ENCODE data around the gene OSBPL8. TPM values are rescaled to one million over a fixed set of nuclear protein-coding genes. Genes with fewer than 3 reads are reported as not detected.

OSBPL8 gene
- total and polyA plus RNA-seq, 2 experiments from 2014 or later, result 78.0 to 124 TPM

DNA sequence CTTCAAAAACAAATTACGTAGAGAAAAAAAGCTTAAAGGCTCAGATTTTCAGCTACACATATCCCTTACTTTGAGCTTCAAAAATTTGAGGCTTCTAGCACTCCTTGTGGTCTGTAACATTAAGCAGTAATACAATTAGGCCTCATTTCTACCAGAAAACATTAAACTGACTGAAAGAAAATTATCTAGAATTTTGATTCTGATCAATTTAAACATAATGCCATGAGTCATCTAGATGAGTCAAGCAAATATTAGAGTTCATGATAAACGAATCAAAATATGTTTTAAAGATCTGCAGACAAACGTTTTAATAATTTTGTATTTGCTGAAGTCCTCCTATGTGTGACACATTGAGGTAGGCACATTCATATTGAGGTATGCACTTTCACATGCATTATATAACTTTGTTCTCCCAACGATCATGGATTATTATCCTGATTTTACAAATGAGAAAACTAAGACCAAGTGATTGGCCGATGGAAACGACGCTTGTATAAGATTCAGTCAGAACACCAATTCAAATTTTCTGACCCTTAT, 4.3 kb downstream of the OSBPL8 start:
- ATAC-seq (no peak), DNase-seq (ENCODE audit: low spot score) (no peak)
- Histone ChIP-seq H3K4me2 (0 out of 2 replicates have a peak overlapping the region, but pooled peaks have one; percentile 25), H3K4me3 (no peak overlapping the region), H3F3A (replicated peaks; ENCODE audit: low read depth) (no peaks in the 10 kb centered on the region), H3K4me1 (ENCODE audit: insufficient read depth) (peaks cover 34% of the 10 kb centered on the region), H3K36me3 (ENCODE audit: insufficient read depth) (no peaks in the 10 kb centered on the region), H3K79me2 (replicated peaks; ENCODE audit: insufficient read depth) (peaks cover 84% of the 10 kb centered on the region), H4K20me1 (replicated peaks; ENCODE audit: insufficient read depth) (peaks cover 9% of the 10 kb centered on the region; the same call in 1 of the 2 replicates), H2AFZ (no peak overlapping the region), H3K27ac (ENCODE audit: low read depth) (no peak overlapping the region), H3K9me2 (ENCODE audit: insufficient read depth) (no peaks in the 10 kb centered on the region), H3K27me3 (ENCODE audit: insufficient read depth) (no peaks in the 10 kb centered on the region)
- Mint-ChIP-seq H3K27me3 (ENCODE audit: insufficient read depth, low read depth, poor library complexity) (peaks cover 7% of the 10 kb centered on the region), H3K4me1 (peaks cover 37% of the 10 kb centered on the region), H3K9me3 (no peaks in the 10 kb centered on the region), H3K27ac (no peak overlapping the region; the same call in 1 of the 2 replicates), H3K4me3 (no peak overlapping the region), H3K36me3 (ENCODE audit: low read depth) (no peaks in the 10 kb centered on the region)
- TF ChIP-seq, protein P1, sequence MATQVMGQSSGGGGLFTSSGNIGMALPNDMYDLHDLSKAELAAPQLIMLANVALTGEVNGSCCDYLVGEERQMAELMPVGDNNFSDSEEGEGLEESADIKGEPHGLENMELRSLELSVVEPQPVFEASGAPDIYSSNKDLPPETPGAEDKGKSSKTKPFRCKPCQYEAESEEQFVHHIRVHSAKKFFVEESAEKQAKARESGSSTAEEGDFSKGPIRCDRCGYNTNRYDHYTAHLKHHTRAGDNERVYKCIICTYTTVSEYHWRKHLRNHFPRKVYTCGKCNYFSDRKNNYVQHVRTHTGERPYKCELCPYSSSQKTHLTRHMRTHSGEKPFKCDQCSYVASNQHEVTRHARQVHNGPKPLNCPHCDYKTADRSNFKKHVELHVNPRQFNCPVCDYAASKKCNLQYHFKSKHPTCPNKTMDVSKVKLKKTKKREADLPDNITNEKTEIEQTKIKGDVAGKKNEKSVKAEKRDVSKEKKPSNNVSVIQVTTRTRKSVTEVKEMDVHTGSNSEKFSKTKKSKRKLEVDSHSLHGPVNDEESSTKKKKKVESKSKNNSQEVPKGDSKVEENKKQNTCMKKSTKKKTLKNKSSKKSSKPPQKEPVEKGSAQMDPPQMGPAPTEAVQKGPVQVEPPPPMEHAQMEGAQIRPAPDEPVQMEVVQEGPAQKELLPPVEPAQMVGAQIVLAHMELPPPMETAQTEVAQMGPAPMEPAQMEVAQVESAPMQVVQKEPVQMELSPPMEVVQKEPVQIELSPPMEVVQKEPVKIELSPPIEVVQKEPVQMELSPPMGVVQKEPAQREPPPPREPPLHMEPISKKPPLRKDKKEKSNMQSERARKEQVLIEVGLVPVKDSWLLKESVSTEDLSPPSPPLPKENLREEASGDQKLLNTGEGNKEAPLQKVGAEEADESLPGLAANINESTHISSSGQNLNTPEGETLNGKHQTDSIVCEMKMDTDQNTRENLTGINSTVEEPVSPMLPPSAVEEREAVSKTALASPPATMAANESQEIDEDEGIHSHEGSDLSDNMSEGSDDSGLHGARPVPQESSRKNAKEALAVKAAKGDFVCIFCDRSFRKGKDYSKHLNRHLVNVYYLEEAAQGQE (IDR thresholded peaks at IDR 0.05; ENCODE audit: unreplicated experiment), result no peak
- TF ChIP-seq NANOG (IDR thresholded peaks at IDR 0.05; ENCODE audit: borderline replicate concordance) (no peak), ZNF331 (CRISPR knock-in tag; IDR thresholded peaks at IDR 0.05; ENCODE audit: low read depth) (no peak), EZH2 (IDR thresholded peaks at IDR 0.05; ENCODE audit: low read depth, unreplicated experiment) (no peak), CREB1 (CRISPR knock-in tag; IDR thresholded peaks at IDR 0.05; ENCODE audit: low read depth) (no peak), JUNB (IDR thresholded peaks at IDR 0.05; ENCODE audit: unreplicated experiment) (no peak), ZNF462 (CRISPR knock-in tag; IDR thresholded peaks at IDR 0.05) (no peak), POLR2AphosphoS5 (IDR thresholded peaks at IDR 0.05; ENCODE audit: low read depth) (no peak), ZNF114 (CRISPR knock-in tag; IDR thresholded peaks at IDR 0.05) (no peak), EZH2phosphoT487 (IDR thresholded peaks at IDR 0.05; ENCODE audit: unreplicated experiment) (no peak), STAT1 (IDR thresholded peaks at IDR 0.05; ENCODE audit: unreplicated experiment) (no peak)
- TF ChIP-seq, protein P2, sequence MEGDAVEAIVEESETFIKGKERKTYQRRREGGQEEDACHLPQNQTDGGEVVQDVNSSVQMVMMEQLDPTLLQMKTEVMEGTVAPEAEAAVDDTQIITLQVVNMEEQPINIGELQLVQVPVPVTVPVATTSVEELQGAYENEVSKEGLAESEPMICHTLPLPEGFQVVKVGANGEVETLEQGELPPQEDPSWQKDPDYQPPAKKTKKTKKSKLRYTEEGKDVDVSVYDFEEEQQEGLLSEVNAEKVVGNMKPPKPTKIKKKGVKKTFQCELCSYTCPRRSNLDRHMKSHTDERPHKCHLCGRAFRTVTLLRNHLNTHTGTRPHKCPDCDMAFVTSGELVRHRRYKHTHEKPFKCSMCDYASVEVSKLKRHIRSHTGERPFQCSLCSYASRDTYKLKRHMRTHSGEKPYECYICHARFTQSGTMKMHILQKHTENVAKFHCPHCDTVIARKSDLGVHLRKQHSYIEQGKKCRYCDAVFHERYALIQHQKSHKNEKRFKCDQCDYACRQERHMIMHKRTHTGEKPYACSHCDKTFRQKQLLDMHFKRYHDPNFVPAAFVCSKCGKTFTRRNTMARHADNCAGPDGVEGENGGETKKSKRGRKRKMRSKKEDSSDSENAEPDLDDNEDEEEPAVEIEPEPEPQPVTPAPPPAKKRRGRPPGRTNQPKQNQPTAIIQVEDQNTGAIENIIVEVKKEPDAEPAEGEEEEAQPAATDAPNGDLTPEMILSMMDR (conservative IDR thresholded peaks at IDR 0.05; ENCODE audit: low read depth in 2 of 2), result no peak
- TF ChIP-seq, protein P3, sequence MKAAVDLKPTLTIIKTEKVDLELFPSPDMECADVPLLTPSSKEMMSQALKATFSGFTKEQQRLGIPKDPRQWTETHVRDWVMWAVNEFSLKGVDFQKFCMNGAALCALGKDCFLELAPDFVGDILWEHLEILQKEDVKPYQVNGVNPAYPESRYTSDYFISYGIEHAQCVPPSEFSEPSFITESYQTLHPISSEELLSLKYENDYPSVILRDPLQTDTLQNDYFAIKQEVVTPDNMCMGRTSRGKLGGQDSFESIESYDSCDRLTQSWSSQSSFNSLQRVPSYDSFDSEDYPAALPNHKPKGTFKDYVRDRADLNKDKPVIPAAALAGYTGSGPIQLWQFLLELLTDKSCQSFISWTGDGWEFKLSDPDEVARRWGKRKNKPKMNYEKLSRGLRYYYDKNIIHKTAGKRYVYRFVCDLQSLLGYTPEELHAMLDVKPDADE (IDR thresholded peaks at IDR 0.05), result no peak

Data from GM23338 (cell line).